GM10248 (cell line): Measurements from ENCODE around the gene EGFR.

Source experiments
- CTCF ChIA-PET: fragments of 300-600 bp; sonication (Branson Sonifier 250); formaldehyde crosslinking; extraction: SDS; loops from one replicate; lab custom pipeline; 2021; ENCODE audit warnings: antibody characterized with exemption; lab: Yijun Ruan, JAX
- POLR2A ChIA-PET: fragments of 350-650 bp; sonication (Branson Sonifier 250); formaldehyde crosslinking; extraction: SDS; loops from one replicate; lab custom pipeline; 2020; ENCODE audit warnings: antibody characterized with exemption; lab: Yijun Ruan, JAX
- DNase-seq: peaks from one replicate; pipeline ENCODE4 v3.0.0; 2012; ENCODE audit errors: extremely low spot score
- TF ChIP-seq, protein P1 (sequence below): IDR thresholded peaks from 2 replicates; pipeline ENCODE4 v1.5.1; 2012; ENCODE audit warnings: mild to moderate bottlenecking, low read depth; ENCODE audit errors: extremely low read depth, missing control alignments, control extremely low read depth

The EGFR gene

GRCh38 chr7:55171157-55171556 is 152.3 kb downstream of the EGFR start:
- TF ChIP-seq, protein P1, sequence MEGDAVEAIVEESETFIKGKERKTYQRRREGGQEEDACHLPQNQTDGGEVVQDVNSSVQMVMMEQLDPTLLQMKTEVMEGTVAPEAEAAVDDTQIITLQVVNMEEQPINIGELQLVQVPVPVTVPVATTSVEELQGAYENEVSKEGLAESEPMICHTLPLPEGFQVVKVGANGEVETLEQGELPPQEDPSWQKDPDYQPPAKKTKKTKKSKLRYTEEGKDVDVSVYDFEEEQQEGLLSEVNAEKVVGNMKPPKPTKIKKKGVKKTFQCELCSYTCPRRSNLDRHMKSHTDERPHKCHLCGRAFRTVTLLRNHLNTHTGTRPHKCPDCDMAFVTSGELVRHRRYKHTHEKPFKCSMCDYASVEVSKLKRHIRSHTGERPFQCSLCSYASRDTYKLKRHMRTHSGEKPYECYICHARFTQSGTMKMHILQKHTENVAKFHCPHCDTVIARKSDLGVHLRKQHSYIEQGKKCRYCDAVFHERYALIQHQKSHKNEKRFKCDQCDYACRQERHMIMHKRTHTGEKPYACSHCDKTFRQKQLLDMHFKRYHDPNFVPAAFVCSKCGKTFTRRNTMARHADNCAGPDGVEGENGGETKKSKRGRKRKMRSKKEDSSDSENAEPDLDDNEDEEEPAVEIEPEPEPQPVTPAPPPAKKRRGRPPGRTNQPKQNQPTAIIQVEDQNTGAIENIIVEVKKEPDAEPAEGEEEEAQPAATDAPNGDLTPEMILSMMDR = no peak
- CTCF ChIA-PET = interaction anchor here (1.8 kb wide), 1 partner anchor 397 kb away, joined by 4 read pairs; no protein-coding TSS in a partner anchor
- no peak for DNase-seq
- POLR2A ChIA-PET = no interaction called here

- TF ChIP-seq, protein P1 = no peak
- CTCF ChIA-PET = no interaction called here
- POLR2A ChIA-PET = no interaction called here
- no peak for DNase-seq
These were observed 153.3 kb downstream of the EGFR start for GRCh38 chr7:55172161-55172560.

- CTCF ChIA-PET = no interaction called here
- TF ChIP-seq, protein P1 = no peak
- POLR2A ChIA-PET = no interaction called here
- DNase-seq = no peak
These were observed 154.2 kb downstream of the EGFR start for GRCh38 chr7:55172881-55173609.

- ChIA-PET CTCF (no interaction called here), POLR2A (no interaction called here)
- DNase-seq = no peak
- TF ChIP-seq, protein P1 = no peak
These were observed 154.9 kb downstream of the EGFR start for GRCh38 chr7:55173671-55174070.

DNA sequence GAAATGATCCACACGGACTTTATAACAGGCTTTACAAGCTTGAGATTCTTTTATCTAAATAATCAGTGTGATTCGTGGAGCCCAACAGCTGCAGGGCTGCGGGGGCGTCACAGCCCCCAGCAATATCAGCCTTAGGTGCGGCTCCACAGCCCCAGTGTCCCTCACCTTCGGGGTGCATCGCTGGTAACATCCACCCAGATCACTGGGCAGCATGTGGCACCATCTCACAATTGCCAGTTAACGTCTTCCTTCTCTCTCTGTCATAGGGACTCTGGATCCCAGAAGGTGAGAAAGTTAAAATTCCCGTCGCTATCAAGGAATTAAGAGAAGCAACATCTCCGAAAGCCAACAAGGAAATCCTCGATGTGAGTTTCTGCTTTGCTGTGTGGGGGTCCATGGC is 155.6 kb downstream of the EGFR start:
- no peak for DNase-seq
- TF ChIP-seq, protein P1 = no peak
- POLR2A ChIA-PET = no interaction called here
- CTCF ChIA-PET = no interaction called here

DNA sequence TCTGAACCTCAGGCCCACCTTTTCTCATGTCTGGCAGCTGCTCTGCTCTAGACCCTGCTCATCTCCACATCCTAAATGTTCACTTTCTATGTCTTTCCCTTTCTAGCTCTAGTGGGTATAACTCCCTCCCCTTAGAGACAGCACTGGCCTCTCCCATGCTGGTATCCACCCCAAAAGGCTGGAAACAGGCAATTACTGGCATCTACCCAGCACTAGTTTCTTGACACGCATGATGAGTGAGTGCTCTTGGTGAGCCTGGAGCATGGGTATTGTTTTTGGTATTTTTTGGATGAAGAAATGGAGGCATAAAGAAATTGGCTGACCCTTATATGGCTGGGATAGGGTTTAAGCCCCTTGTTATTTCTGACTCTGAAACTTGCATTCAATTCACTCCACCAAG is 156.0 kb downstream of the EGFR start:
- TF ChIP-seq, protein P1 = no peak
- no peak for DNase-seq
- ChIA-PET CTCF (no interaction called here), POLR2A (no interaction called here)
